GM19351 (cell line): ENCODE results near the gene ATF6.
"Not testable (repeated sequence)": the region's sequence is repeated elsewhere in the genome, so short reads cannot be mapped to it uniquely, and the experiment has no call there.

Experiments
- ATAC-seq: cut with Tn5 transposase; IDR thresholded peaks from one replicate; pipeline ENCODE4 v1.9.1; 2021; ENCODE audit warnings: mild to moderate bottlenecking, moderate library complexity; ENCODE audit not compliant: unreplicated experiment

ATF6 gene

DNA sequence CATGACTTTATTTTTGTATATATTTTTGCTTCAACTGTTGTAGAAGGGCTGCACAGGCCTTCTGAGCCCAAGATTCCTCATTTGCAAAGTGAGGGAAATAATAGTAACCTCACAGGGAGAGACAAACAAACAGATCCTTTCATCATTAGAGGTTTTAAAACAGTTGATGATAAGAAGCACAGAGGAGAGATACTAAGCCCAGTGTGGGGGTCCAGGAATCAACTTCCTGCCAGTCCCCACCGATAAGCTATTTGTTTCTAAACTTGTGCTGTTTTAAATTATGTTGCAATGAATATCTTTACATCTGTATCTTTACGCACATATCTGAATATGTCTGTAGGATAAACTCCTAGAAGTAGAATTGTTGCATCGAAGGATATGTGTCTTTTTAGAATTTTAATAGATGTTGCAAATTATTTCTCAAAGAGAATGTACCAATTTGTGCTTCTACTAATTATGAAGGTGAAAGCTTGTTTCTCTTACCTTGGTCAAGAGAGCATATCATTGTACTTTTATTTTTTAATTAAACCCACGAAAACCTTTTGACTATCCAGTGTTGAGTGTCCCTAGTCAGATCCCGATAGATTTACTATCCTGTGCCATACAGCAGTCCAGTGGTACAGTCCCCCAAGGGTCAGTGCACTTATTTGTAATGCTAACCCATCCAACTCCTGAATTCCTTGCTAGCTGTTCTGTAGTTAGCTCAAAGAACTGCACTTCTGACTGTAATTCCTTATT, 34.0 kb upstream of the ATF6 start:
- no peak for ATAC-seq

DNA sequence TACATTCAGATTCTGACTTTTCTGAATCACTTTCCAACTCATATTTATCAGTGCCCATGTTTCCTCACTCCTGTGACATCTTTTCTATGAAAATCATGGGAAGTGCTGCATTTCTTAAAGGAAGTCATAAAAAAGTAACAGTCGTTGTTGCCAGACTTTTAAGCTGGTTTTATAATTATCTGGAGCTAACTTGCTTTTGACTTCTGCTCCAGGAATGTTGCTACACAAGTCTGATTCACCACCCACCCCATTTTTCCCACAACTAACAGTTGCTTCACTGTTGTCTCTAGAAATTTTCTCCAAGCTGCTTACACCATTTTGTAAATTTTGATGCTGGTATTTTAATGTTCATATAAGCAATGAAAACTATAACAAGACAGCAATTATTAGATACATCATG, 32.6 kb upstream of the ATF6 start:
- no peak for ATAC-seq

DNA sequence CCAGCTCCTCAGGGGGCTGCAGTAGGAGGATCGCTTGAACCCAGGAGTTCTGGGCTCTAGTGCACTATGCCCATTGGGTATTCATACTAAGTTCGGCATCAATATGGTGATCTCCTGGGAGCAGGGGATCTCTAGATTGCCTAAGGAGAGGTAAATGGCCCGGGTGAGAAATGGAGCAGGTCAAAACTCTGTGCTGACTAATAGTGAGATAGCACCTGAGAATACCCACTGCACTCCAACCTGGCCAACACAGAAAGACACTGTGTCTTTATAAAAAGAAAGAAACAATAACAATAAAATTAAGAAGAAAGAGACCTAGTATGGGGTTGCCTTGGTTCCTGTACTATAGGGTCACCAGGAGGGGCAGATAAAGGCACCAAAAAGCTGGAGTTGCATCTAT, 30.3 kb upstream of the ATF6 start:
- no peak for ATAC-seq

DNA sequence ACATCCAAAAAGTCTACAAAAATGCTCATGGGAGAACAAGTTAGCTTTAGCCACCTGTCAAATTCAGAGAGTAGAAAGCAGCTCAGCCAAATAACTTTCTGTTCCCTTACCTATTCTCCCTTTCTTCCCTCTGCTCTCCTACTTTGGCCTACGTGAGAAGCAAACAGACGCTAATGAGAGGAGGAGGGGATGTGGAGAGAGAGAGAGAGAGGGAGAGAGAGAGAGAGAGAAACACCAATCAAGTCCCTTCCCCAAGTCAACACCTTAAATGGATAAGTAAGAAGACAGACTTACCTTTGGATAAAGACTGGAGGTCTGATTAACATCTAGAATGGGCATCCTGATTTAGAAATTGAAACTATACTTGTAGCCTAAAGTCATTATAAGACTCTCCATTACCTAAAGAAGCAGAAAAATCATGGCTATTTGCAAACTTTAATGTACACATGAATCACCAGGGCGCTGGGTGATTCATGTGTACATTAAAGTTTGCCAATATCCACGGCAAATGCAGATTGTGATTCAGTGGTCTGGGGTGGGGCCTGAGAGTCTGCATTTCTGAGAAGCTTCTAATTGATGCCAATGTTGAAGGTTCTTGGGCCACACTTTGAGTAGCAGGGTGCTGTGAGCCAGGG, 29.7 kb upstream of the ATF6 start:
- no peak for ATAC-seq

DNA sequence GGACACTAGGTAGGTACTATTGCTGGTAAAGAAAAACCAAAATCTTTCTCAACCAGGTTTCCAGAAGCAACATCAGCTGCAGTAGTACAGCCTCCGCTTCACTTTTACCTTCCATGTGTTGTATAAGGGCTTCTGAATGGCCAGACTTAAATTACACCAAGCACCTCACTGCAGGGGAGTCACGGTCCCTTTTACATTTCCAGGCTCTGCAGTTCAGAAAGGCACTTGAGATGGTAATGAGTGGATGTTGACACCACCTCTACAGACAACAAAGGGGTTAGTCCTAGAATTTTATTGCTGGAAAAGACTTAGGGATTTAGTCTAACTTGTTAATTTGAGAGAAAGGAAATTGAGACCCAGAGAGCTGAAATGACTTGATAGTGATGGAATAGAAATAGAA, 28.5 kb upstream of the ATF6 start:
- no peak for ATAC-seq

DNA sequence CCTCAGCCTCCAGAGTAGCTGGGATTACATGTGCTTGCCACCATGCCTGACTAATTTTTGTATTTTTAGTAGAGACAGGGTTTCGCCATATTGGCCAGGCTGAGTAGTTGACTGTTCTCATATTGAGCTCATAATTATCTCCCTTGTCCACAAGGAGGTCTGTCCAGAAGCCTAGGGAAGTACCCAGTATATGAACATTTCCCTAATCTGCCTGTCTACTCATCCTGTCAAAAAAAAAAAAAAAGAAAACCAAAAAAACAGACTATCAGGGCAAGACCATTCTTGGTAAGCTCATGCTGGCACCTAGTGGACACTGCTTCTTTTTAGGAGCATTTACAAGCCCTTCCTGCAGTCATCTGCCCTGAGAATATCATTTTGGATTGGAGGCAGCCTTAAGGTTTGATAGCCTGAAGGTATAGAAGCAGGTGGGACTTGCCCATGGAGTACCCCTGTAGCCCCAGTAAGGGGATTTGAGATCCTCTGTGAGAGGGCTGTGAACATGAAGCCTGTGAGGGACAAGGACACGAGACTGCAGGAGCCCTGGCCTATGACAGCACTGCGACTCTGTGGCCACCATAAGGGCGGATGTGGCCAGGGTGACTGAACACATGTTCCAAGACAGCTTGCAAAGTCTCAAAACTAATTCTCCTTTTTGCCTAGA, 27.4 kb upstream of the ATF6 start:
- peak; percentile 69 for ATAC-seq

DNA sequence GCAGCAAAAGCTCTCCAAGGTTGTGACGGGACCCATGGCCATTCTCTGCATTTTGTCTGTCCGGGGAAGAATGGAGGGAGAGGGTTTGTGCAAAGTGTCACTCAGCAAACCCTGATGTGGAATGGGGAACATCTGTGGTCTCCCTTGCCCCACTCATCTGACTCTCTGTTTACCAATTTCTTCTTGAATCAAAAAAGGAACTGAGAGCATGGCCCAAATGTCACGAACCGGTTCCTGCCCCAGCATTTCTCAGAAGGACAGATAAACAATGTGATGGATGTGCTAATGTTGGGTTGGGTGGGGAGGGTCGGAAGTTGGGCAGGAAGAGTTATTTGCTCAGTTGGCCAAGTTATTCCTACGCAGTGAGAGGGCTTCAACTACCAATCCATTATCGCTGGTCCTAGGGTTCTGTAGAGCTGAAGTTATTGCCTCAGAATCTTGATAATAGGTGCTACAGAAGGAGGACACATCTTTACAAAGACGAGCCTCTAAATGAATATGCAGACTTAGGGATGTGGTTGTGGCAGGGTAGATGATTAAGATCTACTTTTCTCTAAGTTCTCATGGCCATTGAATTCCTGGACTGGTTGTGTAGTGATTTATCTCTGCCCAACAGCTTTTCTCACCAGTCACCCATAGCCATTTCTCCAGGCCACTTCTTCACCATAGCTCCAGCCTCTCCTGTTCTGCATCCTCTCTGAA, 26.1 kb upstream of the ATF6 start:
- no peak for ATAC-seq

DNA sequence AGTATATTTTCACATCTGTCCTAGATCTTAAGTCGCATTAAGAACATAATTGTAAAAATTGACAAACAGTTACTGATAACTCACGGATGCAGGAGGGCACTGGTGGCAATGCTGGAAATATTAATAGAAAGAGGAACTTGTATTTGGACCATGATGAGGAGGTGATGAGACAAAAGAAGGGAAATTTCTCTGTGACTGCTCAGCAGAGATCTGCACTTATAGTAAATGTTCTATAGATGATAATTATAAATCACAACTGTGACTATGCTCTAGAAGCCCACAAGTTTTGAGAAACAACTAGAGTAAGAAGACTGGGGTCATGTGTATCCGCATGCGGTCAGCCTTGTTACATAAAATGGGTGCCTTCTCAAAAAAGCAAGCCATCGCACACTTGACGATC, 25.2 kb upstream of the ATF6 start:
- no peak for ATAC-seq

DNA sequence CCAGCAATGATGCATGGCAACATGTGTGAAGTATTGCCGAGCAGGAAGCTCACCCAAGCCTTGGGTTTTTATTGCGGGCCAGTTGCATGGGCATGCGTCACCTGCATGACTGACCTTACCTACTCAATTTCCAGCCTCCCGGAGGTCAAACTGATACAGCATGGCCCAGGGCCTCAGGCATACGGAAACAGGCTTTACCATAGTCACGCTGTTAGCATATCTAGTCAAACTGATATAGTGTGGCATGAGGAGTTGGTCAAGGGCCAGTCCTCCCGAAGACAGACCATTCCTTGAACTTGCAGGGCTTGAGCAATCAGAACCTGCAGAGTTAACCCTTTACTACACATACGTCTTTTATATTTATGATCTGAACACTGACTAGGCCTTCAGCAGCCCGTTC, 22.9 kb upstream of the ATF6 start:
- ATAC-seq: no peak

DNA sequence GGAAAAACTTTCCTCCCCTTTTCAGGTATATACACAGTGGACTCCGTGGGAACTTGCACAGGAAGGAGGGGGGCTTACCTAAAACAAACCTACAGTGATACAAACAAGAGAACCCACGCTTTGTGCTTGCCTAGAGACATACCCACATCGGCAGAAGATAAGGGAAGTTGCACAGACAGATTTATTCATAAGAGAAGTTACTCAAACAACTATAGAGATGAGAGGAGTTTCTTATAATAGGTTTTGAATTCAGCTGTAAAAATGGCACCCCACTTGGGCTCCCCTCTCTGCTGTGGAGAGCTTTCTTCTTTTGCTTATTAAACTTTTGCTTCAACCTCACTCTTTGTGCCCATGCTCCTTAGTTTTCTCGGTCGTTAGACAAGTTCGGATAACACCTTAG, 18.3 kb upstream of the ATF6 start:
- ATAC-seq: no peak

DNA sequence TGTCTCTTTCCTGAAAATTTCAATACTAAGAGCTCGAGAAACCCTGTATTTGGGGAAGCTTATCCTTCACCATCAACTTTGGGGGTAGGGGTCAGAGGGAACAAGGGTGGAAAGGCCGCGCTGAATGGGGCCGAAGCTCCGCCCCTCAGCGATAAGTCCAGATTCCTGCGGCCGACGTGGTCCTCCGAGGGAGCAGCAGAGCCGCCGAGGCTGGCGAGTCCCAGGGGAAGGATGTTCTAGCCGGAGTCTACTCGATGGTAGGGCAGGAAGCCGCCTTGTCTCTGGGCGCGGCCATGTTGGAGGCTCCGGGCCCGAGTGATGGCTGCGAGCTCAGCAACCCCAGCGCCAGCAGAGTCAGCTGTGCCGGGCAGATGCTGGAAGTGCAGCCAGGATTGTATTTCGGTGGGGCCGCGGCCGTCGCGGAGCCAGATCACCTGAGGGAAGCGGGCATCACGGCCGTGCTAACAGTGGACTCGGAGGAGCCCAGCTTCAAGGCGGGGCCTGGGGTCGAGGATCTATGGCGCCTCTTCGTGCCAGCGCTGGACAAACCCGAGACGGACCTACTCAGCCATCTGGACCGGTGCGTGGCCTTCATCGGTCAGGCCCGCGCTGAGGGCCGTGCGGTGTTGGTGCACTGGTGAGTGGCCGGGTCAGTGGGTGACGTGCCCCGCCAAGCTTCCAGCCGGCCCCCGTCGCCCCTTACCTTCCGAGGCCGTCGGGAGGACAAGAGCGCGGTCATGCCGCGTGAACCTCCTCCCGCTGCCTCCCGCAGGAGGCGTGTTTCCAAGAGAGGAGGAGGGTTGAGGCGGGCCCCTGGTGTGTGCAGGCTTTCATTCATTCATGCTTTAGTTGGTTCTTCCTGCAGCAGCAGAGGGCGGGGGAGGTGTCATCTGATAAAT, 16.4 kb upstream of the ATF6 start, which contains the start of gene DUSP12:
Gene DUSP12 (plus strand): TSS at position 278 of the 899 bp plus-strand sequence. CDS start 16 bp downstream, at position 294.
- ATAC-seq: peak; percentile 91

DNA sequence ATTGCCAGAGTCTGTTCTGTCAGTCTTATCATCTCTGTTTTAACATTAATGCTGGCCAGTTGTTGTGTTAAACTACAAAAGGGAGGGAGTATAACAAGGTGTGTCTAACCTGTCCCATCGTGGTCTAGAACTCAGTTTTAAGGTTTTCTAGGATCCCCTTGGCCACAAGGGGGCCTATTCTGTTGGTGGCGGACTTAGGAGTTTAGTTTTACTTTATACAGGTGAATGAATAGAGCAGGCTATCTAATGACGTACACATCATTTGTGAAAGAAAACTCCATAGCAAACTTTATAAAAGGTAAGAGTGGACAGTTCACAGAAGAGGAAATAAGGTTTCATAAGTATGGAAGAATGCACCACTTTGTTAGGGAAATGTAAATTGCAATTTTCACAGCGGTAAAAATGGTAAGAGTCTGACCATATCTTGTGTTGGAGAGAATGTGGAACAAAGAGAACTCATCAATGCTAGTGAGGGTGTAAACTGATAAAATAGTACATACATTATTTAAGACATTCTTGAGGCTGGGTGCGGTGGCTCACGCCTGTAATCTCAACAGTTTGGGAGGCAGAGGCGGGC, 2.5 kb upstream of the ATF6 start:
- ATAC-seq: no peak

DNA sequence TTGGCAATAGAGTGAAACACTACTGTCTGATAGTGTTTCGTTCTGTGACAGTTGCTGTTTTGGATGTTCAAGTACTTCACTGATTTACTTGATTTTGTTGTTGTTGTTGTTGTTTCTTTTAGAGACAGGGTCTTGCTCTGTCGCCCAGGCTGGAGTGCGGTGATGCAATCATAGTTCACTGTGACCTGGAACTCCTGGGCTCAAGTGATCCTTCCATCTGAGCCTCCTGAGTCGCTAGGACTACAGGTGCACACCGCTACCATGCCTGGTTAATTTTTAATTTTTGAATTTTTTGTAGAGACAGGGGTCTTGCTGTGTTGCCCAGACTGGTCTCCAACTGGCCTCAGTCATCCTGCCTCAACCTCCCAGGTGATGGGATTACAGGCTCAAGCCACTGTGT, 2.3 kb downstream of the ATF6 start:
- ATAC-seq: no peak

DNA sequence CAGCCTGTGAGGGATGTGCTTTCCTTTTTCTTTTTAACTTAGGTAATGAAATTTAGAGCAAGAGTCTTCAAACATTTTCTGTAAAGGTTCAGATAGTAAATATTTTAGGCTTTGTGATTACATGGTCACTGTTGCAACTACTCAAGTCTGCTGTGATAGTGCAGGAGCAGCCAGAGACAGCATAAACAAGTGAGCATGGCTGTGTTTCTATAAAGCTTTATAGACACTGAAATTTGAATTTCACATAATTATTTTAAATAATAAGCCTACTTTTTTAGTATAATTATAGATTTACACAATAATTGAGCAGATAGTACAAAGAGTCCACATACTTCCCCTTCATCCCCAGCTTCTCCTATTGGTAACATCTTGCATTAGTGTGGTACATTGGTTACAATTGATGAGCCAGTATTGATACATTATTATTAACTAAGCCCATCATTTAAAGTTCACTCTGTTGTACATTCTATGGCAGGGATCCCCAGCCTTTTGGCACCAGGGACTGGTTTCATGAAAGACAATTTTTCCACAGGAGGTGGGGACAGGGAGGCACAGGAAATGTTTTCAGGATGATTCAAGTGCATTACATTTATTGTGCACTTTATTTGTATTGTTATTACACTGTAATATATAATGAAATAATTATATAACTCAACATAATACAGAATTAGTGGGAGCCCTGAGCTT, 3.0 kb downstream of the ATF6 start:
- no peak for ATAC-seq

DNA sequence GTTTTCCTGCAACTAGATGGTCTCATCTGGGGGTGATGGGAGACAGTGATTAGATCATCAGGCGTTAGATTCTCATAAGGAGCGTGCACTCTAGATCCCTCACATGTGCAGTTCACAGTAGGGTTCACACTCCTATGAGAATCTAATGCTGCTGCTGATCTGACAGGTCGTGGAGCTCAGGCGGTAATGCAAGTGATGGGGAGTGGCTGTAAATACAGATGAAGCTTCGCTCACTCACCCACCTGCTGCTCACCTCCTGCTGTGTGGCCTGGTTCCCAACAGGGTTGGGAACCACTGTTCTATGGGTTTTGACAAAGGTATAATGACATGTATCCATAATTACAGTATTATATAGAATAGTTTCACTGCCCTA, 3.5 kb downstream of the ATF6 start:
- not testable (repeated sequence) for ATAC-seq

DNA sequence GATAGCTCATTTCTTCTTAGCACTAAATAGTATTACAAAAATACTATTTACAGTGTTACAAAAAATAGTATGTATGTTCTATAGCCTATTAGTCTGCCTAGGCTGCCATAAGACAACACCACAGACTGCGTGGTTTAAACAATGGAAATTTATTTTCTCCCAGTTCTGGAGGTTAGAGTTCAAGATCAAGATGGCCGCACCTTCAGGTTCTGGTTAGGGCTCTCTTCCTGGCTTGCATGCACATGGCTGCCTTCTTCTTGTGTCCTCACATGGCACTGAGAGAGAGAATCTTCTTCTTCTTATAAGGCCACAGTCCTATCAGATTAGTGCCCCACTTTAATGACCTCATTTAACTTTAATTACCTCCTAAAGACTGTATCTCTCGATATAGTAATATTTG, 4.1 kb downstream of the ATF6 start:
- ATAC-seq: no peak

DNA sequence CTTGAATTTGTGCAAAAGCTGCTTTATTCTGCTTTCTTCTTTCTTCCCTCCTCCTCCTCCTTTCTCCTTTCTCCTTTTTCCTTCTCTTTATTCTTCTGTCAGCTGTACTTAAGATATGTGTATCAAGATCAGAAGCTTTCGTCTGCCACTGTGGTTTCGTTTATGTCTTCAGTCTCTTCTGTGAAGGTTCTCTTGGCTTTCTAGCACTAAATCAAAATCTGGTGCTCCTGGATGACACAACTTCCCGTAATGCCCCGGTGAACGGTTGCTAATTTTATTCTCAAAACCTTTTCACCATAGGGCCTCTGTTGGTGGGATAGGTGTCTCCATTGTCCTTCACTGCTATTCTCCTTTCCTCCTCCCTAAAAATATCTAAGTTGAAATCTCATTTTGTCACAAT, 5.0 kb downstream of the ATF6 start:
- no peak for ATAC-seq

DNA sequence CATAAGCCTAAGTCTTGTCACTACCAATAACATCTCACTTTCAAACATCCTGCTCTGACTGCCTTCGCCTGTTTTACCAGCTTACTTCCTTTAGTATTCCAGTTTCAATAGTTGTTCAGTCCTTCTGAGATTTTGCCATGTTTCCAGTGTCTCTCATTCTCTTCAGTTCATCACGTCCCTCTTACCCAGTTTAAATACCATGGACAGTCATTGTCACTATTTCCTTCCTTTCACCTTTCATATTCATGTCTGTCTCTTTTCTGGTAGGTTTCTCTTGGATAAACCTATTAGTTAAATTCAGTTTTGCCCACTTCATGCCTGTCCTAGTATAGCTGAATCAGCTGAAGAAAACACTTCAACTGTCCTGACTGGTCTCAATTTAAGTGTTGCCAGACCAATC, 5.9 kb downstream of the ATF6 start:
- no peak for ATAC-seq

DNA sequence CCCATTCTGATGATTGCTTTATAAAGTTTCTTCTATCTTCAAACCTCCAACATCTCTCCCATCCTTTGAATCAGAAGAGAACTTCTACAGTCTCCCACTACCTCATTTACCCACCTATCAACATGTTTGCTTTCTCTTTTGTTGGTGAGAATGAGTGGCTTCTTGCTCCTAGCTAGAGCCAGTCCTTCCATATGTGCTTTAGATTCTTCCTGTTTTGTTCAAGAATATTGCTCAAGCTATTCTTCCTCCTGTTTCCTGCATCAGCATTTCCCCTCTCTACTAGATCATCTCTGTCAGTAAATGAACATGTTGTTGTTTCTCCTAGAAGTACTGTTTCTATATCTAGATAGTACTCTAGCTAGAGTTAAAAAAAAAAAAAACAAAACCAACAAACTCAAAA, 6.3 kb downstream of the ATF6 start:
- ATAC-seq: no peak

DNA sequence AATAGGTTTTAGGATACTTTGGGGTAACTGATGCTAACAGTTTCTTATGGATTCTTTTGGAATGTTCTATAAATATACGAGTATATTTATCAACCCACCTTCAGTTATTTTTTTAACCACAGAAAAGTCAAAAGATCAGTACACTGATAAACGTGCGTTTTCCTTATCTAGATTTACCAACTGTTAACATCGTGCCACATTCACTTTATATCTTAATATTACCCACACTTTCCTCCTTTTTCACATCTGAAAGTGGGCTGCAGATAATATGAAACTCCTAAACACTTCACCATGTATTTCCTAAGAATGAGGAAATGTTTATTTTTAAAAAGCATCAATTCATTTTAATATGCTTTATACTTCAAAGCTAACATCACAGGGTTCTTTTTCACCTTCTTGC, 7.7 kb downstream of the ATF6 start:
- ATAC-seq: no peak
